Measurements from ENCODE around the gene LEAP2.

Gene LEAP2

DNA sequence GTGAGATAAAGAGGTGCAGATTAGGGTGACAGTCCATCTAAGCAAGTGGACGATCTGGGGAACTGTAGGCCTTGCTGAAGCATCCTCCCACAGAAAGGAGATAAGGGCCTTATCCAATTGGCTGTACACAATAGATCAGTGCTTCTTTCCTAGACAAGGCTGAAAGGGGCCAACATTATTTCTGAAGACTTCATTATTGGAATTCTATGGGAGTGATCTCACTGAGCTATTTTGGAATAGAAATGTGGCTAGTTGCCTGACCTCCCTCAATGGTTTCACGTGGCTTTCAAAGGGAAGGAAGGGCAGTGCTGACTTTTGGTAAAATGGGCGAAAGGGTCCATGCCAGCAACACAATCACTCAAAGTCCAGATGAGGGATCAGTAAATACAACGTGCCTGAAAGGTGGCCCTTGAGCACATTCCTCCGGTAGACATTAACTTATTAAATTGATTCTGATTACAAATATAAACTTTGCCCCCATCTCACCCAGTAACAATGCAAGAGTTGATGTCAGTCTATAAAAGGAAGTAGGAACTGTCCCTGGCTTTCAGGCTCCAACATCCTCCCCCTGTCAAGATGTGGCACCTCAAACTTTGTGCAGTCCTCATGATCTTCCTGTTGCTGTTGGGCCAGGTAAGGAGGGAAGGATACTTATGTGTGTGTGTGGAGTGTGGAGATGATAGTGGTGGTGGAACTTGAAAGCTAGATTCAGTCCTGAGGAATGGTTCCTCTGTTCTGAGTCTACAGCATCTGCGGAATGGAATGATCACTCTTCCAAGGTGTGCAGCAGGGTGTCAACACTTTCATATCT lies at the start of gene LEAP2:
LEAP2 (plus strand) TSS at position 550 of the 811 bp plus-strand sequence; CDS start at position 577, 27 bp downstream.
- no peak for DNase-seq

DNA sequence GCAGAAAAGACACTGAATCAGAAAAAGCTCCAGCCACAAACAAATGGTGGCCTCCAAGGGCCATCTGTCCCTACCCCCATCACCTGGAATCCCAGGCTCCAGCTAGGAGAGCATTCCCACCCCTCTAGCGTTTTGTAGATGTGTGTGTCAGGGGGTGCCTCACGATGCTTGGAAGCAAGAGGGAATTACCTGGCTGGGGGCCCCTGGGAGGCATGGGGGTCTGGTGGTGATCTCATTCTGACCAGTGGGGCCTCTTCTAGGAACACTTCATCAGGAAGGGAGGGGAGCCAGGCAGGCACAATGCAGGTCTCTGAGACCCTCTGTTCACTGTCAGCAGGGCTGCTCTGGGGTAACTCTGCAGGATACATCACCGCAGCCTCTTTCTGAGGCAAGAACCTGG lies 49.0 kb upstream of the LEAP2 start:
- no peak for DNase-seq

DNA sequence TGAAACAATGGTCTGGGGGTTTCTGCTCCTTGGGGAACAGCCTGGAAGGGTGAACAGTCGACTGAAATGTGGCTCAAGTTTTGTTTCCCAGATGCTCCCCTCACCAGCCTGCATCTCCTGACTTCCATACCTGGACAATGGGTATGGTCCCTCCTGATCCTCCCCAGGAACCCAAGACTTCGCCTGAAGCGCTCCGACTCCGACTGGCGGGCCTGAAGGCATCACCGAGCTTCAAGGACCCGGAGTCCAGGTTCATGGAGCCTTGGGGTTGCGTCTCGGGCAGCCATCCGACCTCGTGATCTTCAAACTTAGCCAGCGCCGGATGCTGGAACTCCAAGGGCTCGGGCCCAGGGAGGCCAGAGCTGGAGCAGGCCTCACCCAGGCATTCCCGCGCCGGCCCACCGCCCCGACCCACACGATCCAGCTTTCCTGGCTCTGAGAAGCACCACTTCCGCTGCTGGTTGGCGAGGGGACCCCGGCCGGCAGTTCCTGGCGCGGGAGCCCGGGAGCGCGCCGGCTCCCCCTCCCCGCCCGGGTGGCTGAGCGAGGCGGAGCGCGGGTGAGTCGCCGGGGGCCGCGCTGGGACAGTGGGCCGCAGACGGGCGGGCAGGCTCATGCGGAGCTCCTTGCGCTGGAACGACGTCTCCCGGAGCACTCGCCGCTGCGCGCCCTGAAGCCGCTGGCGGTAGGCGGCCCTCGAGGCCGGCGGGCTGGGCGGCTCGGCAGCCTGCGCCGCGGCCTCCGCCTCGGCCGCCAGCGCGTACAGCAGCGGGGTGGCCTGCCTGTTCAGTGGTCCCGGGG lies 48.2 kb upstream of the LEAP2 start:
- no peak for DNase-seq

DNA sequence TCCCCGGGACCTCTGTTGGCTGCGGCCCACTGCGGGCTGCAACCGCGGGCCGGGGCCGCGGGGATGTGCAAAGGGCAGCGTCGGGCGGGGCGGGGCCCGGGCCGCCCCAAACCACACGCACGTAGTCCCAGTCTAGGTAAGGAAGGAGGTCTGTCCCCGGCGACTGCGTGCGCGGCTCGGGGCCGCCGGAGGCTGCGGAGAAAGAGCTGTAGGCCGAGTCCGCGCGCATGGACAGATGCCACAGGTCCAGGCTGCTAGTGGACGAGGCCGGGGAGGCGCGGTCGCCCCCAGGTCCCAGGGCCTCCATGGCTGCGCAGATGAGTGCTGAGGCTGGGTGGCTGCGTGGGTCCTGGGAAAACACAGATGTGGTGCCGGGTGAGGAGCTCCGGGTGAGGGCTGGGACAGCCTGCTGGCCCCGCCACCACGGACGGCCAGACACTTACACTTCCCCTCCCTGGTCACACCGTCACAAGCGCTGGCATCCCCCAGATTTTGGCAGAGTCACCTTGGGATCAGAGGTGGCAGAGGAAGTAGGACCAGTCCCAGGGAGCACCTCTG lies 47.6 kb upstream of the LEAP2 start:
- no peak for DNase-seq

DNA sequence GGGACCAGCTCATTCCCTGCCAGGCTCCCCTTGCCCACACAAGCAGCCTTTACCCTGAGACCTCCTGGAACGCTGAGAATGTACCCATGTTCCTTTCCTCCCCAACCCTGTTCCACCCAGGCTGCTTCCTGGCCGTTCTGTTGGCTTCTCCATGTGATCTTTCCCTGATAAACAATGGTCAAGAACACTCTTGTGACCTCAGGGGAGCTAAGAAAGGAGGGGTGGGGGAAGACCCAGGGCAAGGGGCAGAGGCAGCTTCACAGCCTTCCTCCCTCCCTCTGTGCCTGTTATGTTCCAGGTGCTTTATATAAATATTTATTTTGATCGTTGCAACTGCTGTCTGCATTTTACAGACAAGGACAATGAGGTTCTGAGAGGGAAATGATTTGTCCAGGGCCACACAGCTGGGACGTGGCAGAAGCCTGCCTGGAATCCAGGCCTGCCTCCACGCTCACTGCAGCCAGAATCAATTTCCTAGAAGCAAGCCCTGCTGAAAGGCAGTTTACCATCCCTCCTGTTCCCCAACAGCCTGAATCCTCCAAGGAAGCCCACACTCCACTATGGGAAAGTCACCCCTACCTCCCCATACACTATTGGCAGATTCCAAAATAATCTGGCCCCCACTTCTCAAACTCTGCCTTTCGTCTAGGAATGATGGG lies 46.9 kb upstream of the LEAP2 start:
- DNase-seq, result no peak

DNA sequence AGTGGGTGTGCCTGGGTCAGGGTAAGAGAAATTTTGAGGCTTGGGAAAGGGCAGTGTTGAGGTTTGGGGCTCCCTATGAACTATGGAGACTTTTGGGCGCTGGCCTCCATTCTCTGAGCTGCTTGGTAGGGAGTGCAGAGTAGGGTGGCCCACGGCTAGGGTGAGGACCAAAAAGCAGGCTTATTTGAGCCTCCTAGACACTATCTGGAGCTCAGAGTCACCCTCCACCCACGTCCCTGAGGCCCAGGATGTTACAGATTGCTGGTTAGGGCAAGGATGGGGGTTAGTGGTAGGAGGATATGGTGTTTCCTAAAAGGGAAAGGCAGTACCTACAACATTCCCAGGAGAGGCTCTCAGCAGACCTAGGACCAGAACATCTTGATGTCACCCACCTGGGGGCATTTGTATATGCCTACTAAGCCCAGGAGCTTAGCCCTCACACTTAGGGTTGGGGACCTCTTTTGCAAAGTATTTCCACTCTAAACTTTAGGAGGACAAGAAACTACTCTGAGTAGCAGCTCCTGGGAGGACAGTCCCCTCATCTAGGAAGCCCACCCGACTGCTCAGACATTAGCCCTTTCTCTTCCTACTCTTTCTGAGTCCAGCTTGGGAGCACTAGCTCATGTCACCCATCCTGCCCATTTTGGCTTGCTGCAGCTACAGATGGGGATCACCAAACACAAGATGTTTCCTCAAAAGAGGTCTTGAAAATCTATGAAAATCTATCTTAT lies 45.4 kb upstream of the LEAP2 start:
- no peak for DNase-seq

DNA sequence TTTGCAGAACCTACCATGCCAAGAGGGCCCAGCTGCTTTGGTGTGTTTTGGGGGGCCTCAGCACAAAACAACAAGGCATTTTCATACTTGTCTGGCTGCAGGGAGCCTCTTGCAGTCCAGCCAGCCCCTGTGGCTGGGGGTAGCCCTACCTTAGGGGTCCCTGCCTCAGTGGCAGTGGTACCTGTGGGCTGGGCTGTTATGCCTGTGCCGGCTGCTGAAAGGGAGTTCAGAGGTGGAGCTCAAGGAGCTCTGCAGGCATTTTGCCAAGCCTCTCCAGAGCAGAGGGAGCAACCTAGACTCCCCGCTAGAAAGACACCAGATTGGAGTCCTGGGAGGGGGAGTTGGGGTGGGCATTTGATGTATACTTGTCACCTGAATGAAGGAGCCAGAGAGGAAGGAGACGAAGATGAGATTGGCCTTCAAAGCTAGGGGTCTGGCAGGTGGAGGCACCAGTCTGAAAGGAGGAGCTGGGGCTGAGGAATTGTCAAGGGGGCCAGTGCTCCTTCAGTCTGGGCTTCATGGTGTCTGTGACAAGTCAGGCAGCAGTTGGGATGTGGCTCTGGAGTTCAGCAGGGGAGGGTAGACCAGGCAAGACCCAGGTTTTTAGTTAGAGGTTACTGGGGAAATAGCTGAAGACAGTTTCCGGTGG lies 44.5 kb upstream of the LEAP2 start:
- DNase-seq, result no peak

DNA sequence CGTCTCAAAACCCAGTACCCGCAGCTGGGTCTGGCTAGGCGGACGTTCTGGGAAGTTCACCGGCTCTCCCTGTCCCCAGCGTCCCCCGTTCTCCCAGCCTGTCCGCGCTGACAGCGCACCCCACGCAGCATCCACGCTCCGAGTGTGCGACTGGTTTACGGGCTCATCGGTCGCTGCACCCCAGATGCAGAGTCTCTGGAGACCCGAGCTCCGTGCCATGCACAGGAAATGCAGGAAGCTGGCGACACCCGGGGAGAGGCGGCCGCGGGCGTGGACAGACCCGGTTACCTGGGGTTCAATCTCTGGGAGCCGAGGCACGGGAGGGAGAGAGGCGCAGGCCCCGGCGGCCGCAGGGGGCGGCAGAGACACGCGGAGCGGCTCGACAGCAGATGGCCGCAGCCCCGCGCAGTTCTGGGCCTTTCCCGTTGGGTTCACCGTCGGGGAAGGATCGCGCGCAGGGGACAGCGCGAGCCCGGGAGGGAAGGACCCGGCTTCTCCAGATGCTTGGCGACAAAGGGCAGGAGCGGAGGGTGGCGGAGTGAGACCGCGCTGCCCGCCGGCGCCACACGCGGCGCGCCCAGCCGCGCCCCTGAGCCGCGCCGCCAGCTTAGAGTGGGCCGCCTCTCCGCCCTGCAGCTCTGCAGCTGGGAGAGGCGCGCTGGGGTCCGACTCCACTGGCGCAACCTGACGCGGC lies 43.6 kb upstream of the LEAP2 start:
- DNase-seq, result peak; percentile 22 to 61 (median 50)

DNA sequence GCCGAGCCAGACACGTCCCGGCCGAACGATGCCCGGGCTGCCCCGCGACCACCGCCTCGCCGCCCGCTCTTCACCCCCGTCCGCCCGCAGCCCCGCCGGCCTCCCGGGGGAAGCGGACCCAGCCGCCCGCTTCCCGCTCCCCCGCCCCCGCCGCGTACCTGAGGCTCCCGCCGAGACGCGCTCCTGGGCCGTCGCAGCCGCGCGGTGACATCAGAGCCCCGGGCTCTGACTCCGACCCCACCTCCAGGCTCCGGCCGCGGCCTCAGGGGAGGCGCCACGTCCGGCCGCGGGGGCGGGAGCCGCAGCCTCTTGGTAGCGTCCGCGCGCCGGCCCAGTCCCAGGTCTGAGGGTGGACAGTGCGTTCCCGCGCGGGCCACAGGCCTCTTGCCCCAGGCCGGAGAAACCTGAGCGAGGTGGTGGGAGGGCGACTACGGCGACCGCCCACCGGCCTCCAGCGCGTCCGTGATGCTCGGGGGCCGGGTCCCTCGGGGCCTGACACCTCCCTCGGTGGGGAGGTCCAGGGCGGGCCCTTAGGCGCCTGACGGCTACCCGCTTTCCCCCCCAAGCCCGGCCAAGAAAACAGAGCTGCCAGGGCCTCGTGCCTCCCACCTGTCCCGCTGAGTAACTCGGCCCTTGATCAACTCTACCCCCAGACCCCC lies 42.9 kb upstream of the LEAP2 start, which contains the start of gene SHROOM1:
SHROOM1 (minus strand) TSS at position 212 of the 659 bp plus-strand sequence. CDS start 4,507 bp downstream, outside the sequence.
- peak in 1 of 6 experiments; percentile 37 for DNase-seq

DNA sequence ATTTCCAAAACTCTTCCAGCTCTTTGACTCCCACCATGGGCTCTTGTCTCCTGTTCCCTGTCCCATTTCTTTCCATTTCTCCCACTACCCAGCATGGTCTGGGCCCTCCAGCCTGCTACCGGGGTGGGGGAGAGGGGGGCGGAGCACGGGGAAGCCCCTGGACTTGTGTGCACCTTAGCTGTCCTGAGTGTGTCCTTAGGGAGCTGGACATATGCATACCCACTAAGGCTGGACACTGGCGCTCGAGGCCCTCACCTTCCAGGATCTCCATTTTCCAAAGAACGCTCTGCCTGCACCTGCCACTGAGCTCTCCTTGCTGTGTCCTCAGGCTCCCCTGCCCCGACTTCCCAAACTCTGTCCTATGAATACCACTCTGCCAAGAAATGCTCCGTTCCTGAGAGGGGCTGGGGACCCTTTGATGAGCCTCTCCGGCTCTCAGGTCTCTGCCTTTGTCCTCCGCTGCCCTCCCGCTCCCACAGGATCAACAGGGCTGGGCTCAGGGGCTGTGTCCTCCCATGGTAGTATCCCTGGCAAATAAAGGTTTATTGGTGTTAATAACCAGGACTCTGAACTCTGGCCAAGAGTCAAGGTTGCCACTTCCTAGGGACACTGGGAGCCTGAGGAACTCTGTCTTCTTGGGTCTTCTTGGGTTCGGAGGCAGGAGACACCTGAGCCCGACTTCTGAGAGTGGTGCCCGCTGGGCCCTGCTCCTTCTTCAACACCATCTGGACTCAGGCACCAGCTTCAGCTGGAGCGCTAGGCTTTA lies 42.2 kb upstream of the LEAP2 start:
- no peak for DNase-seq

GRCh38 chr5:132832612-132833011 lies 40.9 kb upstream of the LEAP2 start:
- no peak for DNase-seq

DNA sequence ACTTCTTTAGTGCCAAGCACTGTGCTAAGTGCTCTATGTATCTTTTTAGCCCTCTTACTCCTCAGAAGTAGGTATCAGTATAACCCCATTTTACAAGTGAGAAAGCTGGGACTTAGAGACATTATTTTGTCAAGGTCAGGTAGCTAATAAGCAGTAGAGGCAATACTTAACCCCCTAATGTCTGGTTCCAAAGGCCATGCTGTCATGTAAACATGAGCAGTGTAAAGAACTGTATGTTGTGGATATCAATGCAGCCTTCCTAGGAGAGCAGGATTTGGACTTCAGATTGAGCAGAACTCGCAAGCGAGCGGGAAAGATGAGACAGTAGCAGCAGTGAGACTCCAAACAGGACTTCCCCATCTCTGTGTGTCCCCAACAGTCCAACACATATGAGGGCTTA lies 39.4 kb upstream of the LEAP2 start:
- no peak for DNase-seq

DNA sequence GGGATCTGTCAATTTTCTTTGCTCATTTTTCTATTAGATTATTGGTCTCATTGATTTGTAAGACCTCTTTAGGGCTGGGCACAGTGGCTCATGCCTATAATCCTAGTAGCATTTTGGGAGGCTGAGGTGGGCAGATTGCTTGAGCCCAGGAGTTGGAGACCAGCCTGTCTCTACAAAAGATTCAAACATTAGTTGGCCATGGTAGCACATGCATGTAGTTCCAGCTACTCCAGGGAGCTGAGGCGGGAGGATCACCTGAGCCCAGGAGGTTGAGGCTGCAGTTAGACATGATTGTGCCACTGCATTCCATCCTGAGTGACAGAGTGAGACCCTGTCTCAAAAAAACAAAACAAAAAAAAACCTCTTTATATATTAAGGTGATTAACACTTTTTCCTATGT lies 36.6 kb upstream of the LEAP2 start:
- DNase-seq, result no peak

DNA sequence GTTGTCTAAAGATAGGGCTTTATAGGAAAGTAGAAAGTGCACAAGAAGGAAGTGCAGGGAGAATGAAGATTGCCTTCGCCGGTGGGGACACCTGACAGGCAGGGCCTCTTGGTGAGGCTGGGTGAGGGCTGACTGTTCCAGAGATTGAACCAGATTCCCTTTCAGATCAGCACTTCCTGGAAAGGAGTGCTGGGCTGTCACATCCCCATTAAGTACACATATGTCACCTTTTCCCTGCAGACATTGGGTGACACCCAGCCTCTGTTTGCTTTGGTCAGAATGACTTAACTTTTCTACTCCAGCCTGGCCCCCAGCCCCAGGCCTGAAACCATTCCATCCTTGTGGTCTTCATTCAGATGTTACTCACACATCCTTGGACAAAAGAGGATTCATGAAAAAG lies 35.6 kb upstream of the LEAP2 start:
- DNase-seq, result no peak

- no peak for DNase-seq
These were observed 34.8 kb upstream of the LEAP2 start for GRCh38 chr5:132838516-132839282.

- no peak for DNase-seq
These were observed 33.8 kb upstream of the LEAP2 start for GRCh38 chr5:132839426-132840301.

GRCh38 chr5:132840313-132840712 lies 33.2 kb upstream of the LEAP2 start:
- DNase-seq, result no peak

DNA sequence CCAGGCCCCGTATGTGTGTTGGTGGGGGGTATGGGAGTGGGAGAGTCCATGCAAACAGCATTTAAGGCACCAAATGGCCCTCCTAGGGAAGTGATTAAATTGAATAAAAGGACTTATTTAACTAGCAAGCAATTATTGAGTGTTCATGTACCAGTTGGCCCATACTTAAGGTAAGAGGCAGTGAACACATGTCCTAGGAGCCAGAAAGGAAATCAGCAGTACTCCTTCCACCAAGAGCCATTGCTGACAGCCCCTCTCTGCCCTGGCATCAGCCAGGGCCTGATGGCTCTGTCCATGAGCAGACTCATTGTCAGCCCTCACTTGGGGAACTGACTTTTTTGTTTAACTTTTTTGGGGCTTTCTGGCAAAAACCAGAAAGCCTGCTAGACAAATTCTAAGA lies 32.6 kb upstream of the LEAP2 start:
- DNase-seq, result no peak

All from stimulated activated naive CD4-positive, alpha-beta T cell (primary cell).